WTC11 (cell line): Measurements from ENCODE around the gene PTPRJ. TPM values are rescaled to one million over a fixed set of nuclear protein-coding genes. Genes with fewer than 3 reads are reported as not detected.

Experiments
- ATAC-seq: fragments of 200-7000 bp; cut with Tn5 transposase; 2 replicates; pipeline ENCODE4 v1.10.0; 2021; ENCODE audit warnings: mild to moderate bottlenecking, moderate library complexity
- CTCF ChIA-PET: fragments of 300-600 bp; sonication (Branson Sonifier 250); formaldehyde crosslinking; loops from one replicate; lab custom pipeline; 2021; ENCODE audit warnings: antibody characterized with exemption; lab: Charles Lee
- POLR2A ChIA-PET: fragments of 350-600 bp; sonication (Branson Sonifier 250); formaldehyde crosslinking; loops from one replicate; lab custom pipeline; 2021; ENCODE audit warnings: antibody characterized with exemption; lab: Charles Lee
- DNase-seq: peaks from one replicate; pipeline ENCODE4 v3.0.0; 2021; ENCODE audit warnings: low spot score
- H3K27ac Mint-ChIP-seq: 2 replicates; pipeline ENCODE4 v1.8.0; 2021; ENCODE audit warnings: mixed read lengths
- H3K27me3 Mint-ChIP-seq: 2 replicates; pipeline ENCODE4 v1.8.0; 2021; ENCODE audit warnings: low read depth, mild to moderate bottlenecking, moderate library complexity, mixed read lengths
- H3K36me3 Mint-ChIP-seq: 2 replicates; pipeline ENCODE4 v1.8.0; 2021; ENCODE audit warnings: mixed read lengths
- H3K4me1 Mint-ChIP-seq: 2 replicates; pipeline ENCODE4 v1.8.0; 2022; ENCODE audit warnings: mixed read lengths
- H3K4me3 Mint-ChIP-seq: 2 replicates; pipeline ENCODE4 v1.8.0; 2021; ENCODE audit warnings: mild to moderate bottlenecking, moderate library complexity, mixed read lengths
- H3K9me3 Mint-ChIP-seq: 2 replicates; pipeline ENCODE4 v1.8.0; 2021; ENCODE audit warnings: mixed read lengths
- ATF6 ChIP-seq: sonication (generic); formaldehyde crosslinking; IDR thresholded peaks from 2 replicates; pipeline ENCODE4 v1.8.1; 2023; ENCODE audit warnings: mild to moderate bottlenecking, missing genetic modification reagents
- ESRRA ChIP-seq: sonication (generic); formaldehyde crosslinking; IDR thresholded peaks from 2 replicates; pipeline ENCODE4 v1.8.1; 2022; ENCODE audit warnings: mild to moderate bottlenecking, missing genetic modification reagents, borderline replicate concordance
- FOXK1 ChIP-seq: sonication (generic); formaldehyde crosslinking; IDR thresholded peaks from 2 replicates; pipeline ENCODE4 v1.8.0; 2022; ENCODE audit warnings: mild to moderate bottlenecking, moderate library complexity, missing genetic modification reagents
- FOXP1 ChIP-seq: sonication (generic); formaldehyde crosslinking; IDR thresholded peaks from 2 replicates; pipeline ENCODE4 v1.8.0; 2022; ENCODE audit warnings: missing genetic modification reagents, mild to moderate bottlenecking, moderate library complexity, borderline replicate concordance
- GABPB1 ChIP-seq: sonication (generic); formaldehyde crosslinking; IDR thresholded peaks from 2 replicates; pipeline ENCODE4 v1.8.1; 2023; ENCODE audit warnings: mild to moderate bottlenecking, missing genetic modification reagents
- HMGA2 ChIP-seq: fragments of 250-450 bp; sonication (Bioruptor Pico); IDR thresholded peaks from 2 replicates; pipeline ENCODE4 v1.4.0; 2021; ENCODE audit warnings: mild to moderate bottlenecking, moderate library complexity
- JAZF1 ChIP-seq: fragments of 250-450 bp; sonication (Bioruptor Pico); IDR thresholded peaks from 2 replicates; pipeline ENCODE4 v1.9.0; 2021; ENCODE audit warnings: moderate library complexity, mild to moderate bottlenecking, inconsistent platforms
- JUN ChIP-seq: sonication (generic); formaldehyde crosslinking; IDR thresholded peaks from 2 replicates; pipeline ENCODE4 v1.8.0; 2023; ENCODE audit warnings: mild to moderate bottlenecking, missing genetic modification reagents
- KAT7 ChIP-seq: sonication (generic); formaldehyde crosslinking; IDR thresholded peaks from 2 replicates; pipeline ENCODE4 v1.8.1; 2023; ENCODE audit warnings: missing genetic modification reagents, mild to moderate bottlenecking, borderline replicate concordance
- MAX ChIP-seq: sonication (generic); formaldehyde crosslinking; IDR thresholded peaks from 2 replicates; pipeline ENCODE4 v1.8.0; 2022; ENCODE audit warnings: mild to moderate bottlenecking, missing genetic modification reagents
- NFYB ChIP-seq: sonication (generic); formaldehyde crosslinking; conservative IDR thresholded peaks from 2 replicates; pipeline ENCODE4 v1.8.0; 2022; ENCODE audit warnings: low read depth, missing genetic modification reagents
- NR2C2 ChIP-seq: sonication (generic); formaldehyde crosslinking; IDR thresholded peaks from 2 replicates; pipeline ENCODE4 v1.8.0; 2022; ENCODE audit warnings: mild to moderate bottlenecking, missing genetic modification reagents
- TEAD4 ChIP-seq: sonication (generic); formaldehyde crosslinking; IDR thresholded peaks from 2 replicates; pipeline ENCODE4 v1.8.0; 2022; ENCODE audit warnings: mild to moderate bottlenecking, missing genetic modification reagents
- ZBTB21 ChIP-seq: sonication (generic); formaldehyde crosslinking; IDR thresholded peaks from 2 replicates; pipeline ENCODE4 v1.8.1; 2023; ENCODE audit warnings: mild to moderate bottlenecking, missing genetic modification reagents, borderline replicate concordance
- ZNF219 ChIP-seq: sonication (generic); formaldehyde crosslinking; IDR thresholded peaks from 2 replicates; pipeline ENCODE4 v1.8.0; 2023; ENCODE audit warnings: missing genetic modification reagents, mild to moderate bottlenecking, borderline replicate concordance
- ZNF232 ChIP-seq: sonication (generic); formaldehyde crosslinking; IDR thresholded peaks from 2 replicates; pipeline ENCODE4 v1.8.0; 2022; ENCODE audit warnings: mild to moderate bottlenecking, missing genetic modification reagents
- ZNF317 ChIP-seq: sonication (generic); formaldehyde crosslinking; IDR thresholded peaks from 2 replicates; pipeline ENCODE4 v1.8.1; 2023; ENCODE audit warnings: low read depth, mild to moderate bottlenecking, moderate library complexity, missing genetic modification reagents, borderline replicate concordance
- ZNF423 ChIP-seq: fragments of 250-450 bp; sonication (Bioruptor Pico); IDR thresholded peaks from 2 replicates; pipeline ENCODE4 v2.1.2; 2022; ENCODE audit warnings: mild to moderate bottlenecking, moderate library complexity
- ZNF512 ChIP-seq: sonication (generic); formaldehyde crosslinking; IDR thresholded peaks from 2 replicates; pipeline ENCODE4 v1.8.1; 2022; ENCODE audit warnings: missing genetic modification reagents, borderline replicate concordance
- ZSCAN18 ChIP-seq: fragments of 250-450 bp; sonication (Bioruptor Pico); IDR thresholded peaks from 2 replicates; pipeline ENCODE4 v2.1.2; 2022; ENCODE audit warnings: mild to moderate bottlenecking, moderate library complexity
- total RNA-seq: library from RNA; stranded (reverse); gene quantifications from 3 replicates; pipeline ENCODE4 v1.2.3, GENCODE V29; 2021

The PTPRJ gene
- total RNA-seq, 1 experiment from 2014 or later = 19.5 TPM

GRCh38 chr11:47943721-47944586, 36.4 kb upstream of the PTPRJ start:
- ChIA-PET CTCF (interaction anchor here (0.7 to 3.3 kb wide), 5 partner anchors 11 to 180 kb away, joined by 3 to 21 read pairs (median 4); no protein-coding TSS in a partner anchor), POLR2A (interaction anchor here (0.6 to 2.4 kb wide), 4 partner anchors 17 to 38 kb away, joined by 3 to 9 read pairs (median 4); partner anchors contain the start of gene PTPRJ)
- Mint-ChIP-seq H3K4me3 (peak overlapping the region; percentile 53), H3K4me1 (peaks cover 38% of the 10 kb centered on the region), H3K36me3 (no peaks in the 10 kb centered on the region), H3K27me3 (no peaks in the 10 kb centered on the region), H3K27ac (peak overlapping the region; percentile 36), H3K9me3 (no peaks in the 10 kb centered on the region)
- peak; percentile 83 for ATAC-seq
- no peak for TF ChIP-seq ZNF423
- no peak for TF ChIP-seq NR2C2 (CRISPR knock-in tag)
- DNase-seq = peak; percentile 54

GRCh38 chr11:47944632-47945031, 35.7 kb upstream of the PTPRJ start:
- CTCF ChIA-PET = interaction anchor here (1.2 to 3.3 kb wide), 5 partner anchors 8 to 165 kb away, joined by 3 to 21 read pairs (median 5); no protein-coding TSS in a partner anchor
- H3K4me3 Mint-ChIP-seq = peak overlapping the region; percentile 53

GRCh38 chr11:47946682-47947559, 33.4 kb upstream of the PTPRJ start:
- POLR2A ChIA-PET = no interaction called here
- Mint-ChIP-seq H3K27me3 (no peaks in the 10 kb centered on the region), H3K9me3 (no peaks in the 10 kb centered on the region), H3K4me1 (peaks cover 41% of the 10 kb centered on the region), H3K36me3 (no peaks in the 10 kb centered on the region), H3K4me3 (no peak overlapping the region), H3K27ac (no peak overlapping the region)
- ATAC-seq (0 out of 2 replicates have a peak, but pooled peaks have one; percentile 10), DNase-seq (no peak)
- TF ChIP-seq ZNF317 (CRISPR knock-in tag) (no peak), ATF6 (CRISPR knock-in tag) (no peak), FOXK1 (no peak), ZSCAN18 (no peak)
- CTCF ChIA-PET = interaction anchor here (1.0 to 1.1 kb wide), 2 partner anchors 9 to 12 kb away, joined by 3 read pairs; no protein-coding TSS in a partner anchor

More at GRCh38 chr11:47944632-47945031, 35.7 kb upstream of the PTPRJ start:
- TF ChIP-seq GABPB1 (CRISPR knock-in tag) = no peak
- no peak for TF ChIP-seq ESRRA (CRISPR knock-in tag)
- TF ChIP-seq ZNF219 (CRISPR knock-in tag) = no peak
- TF ChIP-seq ZNF512 (CRISPR knock-in tag) = no peak
- TF ChIP-seq JAZF1 = no peak
- TF ChIP-seq JUN (CRISPR knock-in tag) = no peak
- TF ChIP-seq ZNF423 = no peak
- TF ChIP-seq HMGA2 (CRISPR knock-in tag) = no peak
- TF ChIP-seq KAT7 (CRISPR knock-in tag) = no peak
- no peak for TF ChIP-seq MAX (CRISPR knock-in tag)
- TF ChIP-seq NFYB (CRISPR knock-in tag) = no peak
- TF ChIP-seq TEAD4 (CRISPR knock-in tag) = no peak
- no peak for TF ChIP-seq FOXP1 (CRISPR knock-in tag)
- no peak for TF ChIP-seq ZNF232 (CRISPR knock-in tag)
- no peak for TF ChIP-seq ZBTB21 (CRISPR knock-in tag)
- no peak for TF ChIP-seq ZSCAN18
- peaks cover 38% of the 10 kb centered on the region for H3K4me1 Mint-ChIP-seq
- ATAC-seq (no peak), DNase-seq (no peak)
- no peaks in the 10 kb centered on the region for H3K36me3 Mint-ChIP-seq
- no peak overlapping the region; the same call in 1 of the 2 replicates for H3K27ac Mint-ChIP-seq
- no peaks in the 10 kb centered on the region for H3K9me3 Mint-ChIP-seq
- POLR2A ChIA-PET = interaction anchor here (2.4 kb wide), 1 partner anchor 35 kb away, joined by 6 read pairs; the partner anchor contains the start of gene PTPRJ
- no peaks in the 10 kb centered on the region for H3K27me3 Mint-ChIP-seq
